Neural cell (in vitro differentiated cells): ENCODE measurements around the gene ICE1.

ENCODE experiments used
- EP300 ChIP-seq: fragments of 450-650 bp; conservative IDR thresholded peaks from 2 replicates; pipeline ENCODE4 v1.6.1; 2014; ENCODE audit warnings: antibody characterized with exemption, mild to moderate bottlenecking, moderate library complexity; ENCODE audit not compliant: poor library complexity, severe bottlenecking
- EZH2 ChIP-seq: fragments of 200-600, 300-800 bp; shearing (Covaris generic), sonication (generic); IDR thresholded peaks from 2 replicates; pipeline ENCODE4 v1.6.1; 2014; ENCODE audit warnings: antibody characterized with exemption, low read length, borderline replicate concordance, mild to moderate bottlenecking; ENCODE audit not compliant: insufficient read depth, poor library complexity, severe bottlenecking
- POLR2AphosphoS5 ChIP-seq: IDR thresholded peaks from 2 replicates; pipeline ENCODE4 v1.6.1; 2012
- RAD21 ChIP-seq: fragments of 450-650 bp; conservative IDR thresholded peaks from 2 replicates; pipeline ENCODE4 v1.6.1; 2014; ENCODE audit warnings: antibody characterized with exemption, mild to moderate bottlenecking, moderate library complexity
- TAF1 ChIP-seq: IDR thresholded peaks from 2 replicates; pipeline ENCODE4 v1.6.1; 2012; ENCODE audit warnings: low read depth
- TF ChIP-seq, protein P1 (sequence below): fragments of 450-650 bp; IDR thresholded peaks from 2 replicates; pipeline ENCODE4 v1.5.1; 2014; ENCODE audit warnings: antibody characterized with exemption, mild to moderate bottlenecking, moderate library complexity; ENCODE audit not compliant: poor library complexity, severe bottlenecking
- TF ChIP-seq, protein P2 (sequence below): IDR thresholded peaks from 2 replicates; pipeline ENCODE4 v1.6.1; 2012; ENCODE audit warnings: borderline replicate concordance

DNA sequence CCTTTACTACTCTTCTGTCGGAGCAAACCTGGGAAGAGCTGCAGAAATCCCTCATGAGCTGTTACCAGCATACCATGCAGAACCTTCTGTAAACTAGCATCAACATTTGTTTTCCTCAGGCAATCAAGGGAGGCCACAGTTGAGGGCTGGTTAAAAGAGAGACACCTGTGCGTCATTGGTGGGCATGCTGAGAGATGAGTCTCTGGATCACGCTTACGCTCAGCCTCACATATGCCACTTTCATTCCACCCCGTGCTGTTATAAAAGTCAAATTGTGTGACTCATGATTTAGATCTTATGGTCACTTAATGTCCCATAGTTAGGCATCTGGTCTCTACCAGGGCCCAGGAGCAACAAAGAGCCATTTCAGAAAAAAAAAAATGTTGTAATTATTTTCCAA is 18.1 kb upstream of the ICE1 start:
- TF ChIP-seq, protein P1, sequence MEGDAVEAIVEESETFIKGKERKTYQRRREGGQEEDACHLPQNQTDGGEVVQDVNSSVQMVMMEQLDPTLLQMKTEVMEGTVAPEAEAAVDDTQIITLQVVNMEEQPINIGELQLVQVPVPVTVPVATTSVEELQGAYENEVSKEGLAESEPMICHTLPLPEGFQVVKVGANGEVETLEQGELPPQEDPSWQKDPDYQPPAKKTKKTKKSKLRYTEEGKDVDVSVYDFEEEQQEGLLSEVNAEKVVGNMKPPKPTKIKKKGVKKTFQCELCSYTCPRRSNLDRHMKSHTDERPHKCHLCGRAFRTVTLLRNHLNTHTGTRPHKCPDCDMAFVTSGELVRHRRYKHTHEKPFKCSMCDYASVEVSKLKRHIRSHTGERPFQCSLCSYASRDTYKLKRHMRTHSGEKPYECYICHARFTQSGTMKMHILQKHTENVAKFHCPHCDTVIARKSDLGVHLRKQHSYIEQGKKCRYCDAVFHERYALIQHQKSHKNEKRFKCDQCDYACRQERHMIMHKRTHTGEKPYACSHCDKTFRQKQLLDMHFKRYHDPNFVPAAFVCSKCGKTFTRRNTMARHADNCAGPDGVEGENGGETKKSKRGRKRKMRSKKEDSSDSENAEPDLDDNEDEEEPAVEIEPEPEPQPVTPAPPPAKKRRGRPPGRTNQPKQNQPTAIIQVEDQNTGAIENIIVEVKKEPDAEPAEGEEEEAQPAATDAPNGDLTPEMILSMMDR = no peak
- TF ChIP-seq EP300 (no peak), TAF1 (no peak), RAD21 (no peak), EZH2 (no peak), POLR2AphosphoS5 (no peak)
- TF ChIP-seq, protein P2, sequence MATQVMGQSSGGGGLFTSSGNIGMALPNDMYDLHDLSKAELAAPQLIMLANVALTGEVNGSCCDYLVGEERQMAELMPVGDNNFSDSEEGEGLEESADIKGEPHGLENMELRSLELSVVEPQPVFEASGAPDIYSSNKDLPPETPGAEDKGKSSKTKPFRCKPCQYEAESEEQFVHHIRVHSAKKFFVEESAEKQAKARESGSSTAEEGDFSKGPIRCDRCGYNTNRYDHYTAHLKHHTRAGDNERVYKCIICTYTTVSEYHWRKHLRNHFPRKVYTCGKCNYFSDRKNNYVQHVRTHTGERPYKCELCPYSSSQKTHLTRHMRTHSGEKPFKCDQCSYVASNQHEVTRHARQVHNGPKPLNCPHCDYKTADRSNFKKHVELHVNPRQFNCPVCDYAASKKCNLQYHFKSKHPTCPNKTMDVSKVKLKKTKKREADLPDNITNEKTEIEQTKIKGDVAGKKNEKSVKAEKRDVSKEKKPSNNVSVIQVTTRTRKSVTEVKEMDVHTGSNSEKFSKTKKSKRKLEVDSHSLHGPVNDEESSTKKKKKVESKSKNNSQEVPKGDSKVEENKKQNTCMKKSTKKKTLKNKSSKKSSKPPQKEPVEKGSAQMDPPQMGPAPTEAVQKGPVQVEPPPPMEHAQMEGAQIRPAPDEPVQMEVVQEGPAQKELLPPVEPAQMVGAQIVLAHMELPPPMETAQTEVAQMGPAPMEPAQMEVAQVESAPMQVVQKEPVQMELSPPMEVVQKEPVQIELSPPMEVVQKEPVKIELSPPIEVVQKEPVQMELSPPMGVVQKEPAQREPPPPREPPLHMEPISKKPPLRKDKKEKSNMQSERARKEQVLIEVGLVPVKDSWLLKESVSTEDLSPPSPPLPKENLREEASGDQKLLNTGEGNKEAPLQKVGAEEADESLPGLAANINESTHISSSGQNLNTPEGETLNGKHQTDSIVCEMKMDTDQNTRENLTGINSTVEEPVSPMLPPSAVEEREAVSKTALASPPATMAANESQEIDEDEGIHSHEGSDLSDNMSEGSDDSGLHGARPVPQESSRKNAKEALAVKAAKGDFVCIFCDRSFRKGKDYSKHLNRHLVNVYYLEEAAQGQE = no peak
